Activated B cell treated with CpG ODN at 0.5 μM for 24 hours (primary cell): Measurements from ENCODE around the gene CNTNAP5. TPM values are rescaled to one million over a fixed set of nuclear protein-coding genes. Genes with fewer than 3 reads are reported as not detected.

Experiments
- ATAC-seq: fragments of 200-7000 bp; cut with Tn5 transposase; one replicate; pipeline ENCODE4 v1.10.0; 2021; ENCODE audit warnings: low read depth, mild to moderate bottlenecking, moderate library complexity
- CTCF ChIA-PET: fragments of 350-600 bp; sonication (Branson Sonifier 250); formaldehyde crosslinking; loops from one replicate; lab custom pipeline; 2021; ENCODE audit warnings: antibody characterized with exemption; lab: Charles Lee
- POLR2A ChIA-PET: fragments of 350-600 bp; sonication (Branson Sonifier 250); formaldehyde crosslinking; loops from one replicate; lab custom pipeline; 2021; ENCODE audit warnings: antibody characterized with exemption; lab: Charles Lee
- DNase-seq: peaks from one replicate; pipeline ENCODE4 v3.0.0; 2022
- H3K27ac Mint-ChIP-seq: one replicate; pipeline ENCODE4 v1.8.0; 2020; ENCODE audit warnings: mixed read lengths
- H3K27me3 Mint-ChIP-seq: one replicate; pipeline ENCODE4 v1.8.0; 2021; ENCODE audit warnings: mixed read lengths
- H3K36me3 Mint-ChIP-seq: one replicate; pipeline ENCODE4 v1.8.0; 2021; ENCODE audit warnings: low read depth, mixed read lengths
- H3K4me1 Mint-ChIP-seq: one replicate; pipeline ENCODE4 v1.8.0; 2021; ENCODE audit warnings: mixed read lengths
- H3K4me3 Mint-ChIP-seq: one replicate; pipeline ENCODE4 v1.8.0; 2020; ENCODE audit warnings: mild to moderate bottlenecking, mixed read lengths
- H3K9me3 Mint-ChIP-seq: one replicate; pipeline ENCODE4 v1.8.0; 2020; ENCODE audit warnings: mixed read lengths
- intact Hi-C: fragments of 100-400 bp; cut with micrococcal nuclease; formaldehyde crosslinking; loops from one replicate; pipeline ENCODE4 v1.15.1; 2024
- total RNA-seq: library from RNA; stranded (reverse); gene quantifications from 2 replicates; pipeline ENCODE4 v1.2.3, GENCODE V29; 2022
- TF ChIP-seq, protein P1 (sequence below): fragments of 200-600 bp; IDR thresholded peaks from one replicate; pipeline ENCODE4 v1.8.0; 2022; ENCODE audit warnings: antibody characterized with exemption, mild to moderate bottlenecking

CNTNAP5 gene
- total RNA-seq, 1 donor from 2014 or later: not detected

- ChIA-PET CTCF (no interaction called here), POLR2A (no interaction called here)
Observed at GRCh38 chr2:124678043-124678442, 653.0 kb downstream of the CNTNAP5 start.

GRCh38 chr2:124683536-124684428 is 658.7 kb downstream of the CNTNAP5 start:
- TF ChIP-seq, protein P1, sequence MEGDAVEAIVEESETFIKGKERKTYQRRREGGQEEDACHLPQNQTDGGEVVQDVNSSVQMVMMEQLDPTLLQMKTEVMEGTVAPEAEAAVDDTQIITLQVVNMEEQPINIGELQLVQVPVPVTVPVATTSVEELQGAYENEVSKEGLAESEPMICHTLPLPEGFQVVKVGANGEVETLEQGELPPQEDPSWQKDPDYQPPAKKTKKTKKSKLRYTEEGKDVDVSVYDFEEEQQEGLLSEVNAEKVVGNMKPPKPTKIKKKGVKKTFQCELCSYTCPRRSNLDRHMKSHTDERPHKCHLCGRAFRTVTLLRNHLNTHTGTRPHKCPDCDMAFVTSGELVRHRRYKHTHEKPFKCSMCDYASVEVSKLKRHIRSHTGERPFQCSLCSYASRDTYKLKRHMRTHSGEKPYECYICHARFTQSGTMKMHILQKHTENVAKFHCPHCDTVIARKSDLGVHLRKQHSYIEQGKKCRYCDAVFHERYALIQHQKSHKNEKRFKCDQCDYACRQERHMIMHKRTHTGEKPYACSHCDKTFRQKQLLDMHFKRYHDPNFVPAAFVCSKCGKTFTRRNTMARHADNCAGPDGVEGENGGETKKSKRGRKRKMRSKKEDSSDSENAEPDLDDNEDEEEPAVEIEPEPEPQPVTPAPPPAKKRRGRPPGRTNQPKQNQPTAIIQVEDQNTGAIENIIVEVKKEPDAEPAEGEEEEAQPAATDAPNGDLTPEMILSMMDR: no peak
- Mint-ChIP-seq H3K4me3 (no peak overlapping the region), H3K4me1 (no peaks in the 10 kb centered on the region), H3K36me3 (no peaks in the 10 kb centered on the region), H3K27ac (no peak overlapping the region), H3K9me3 (peaks cover 3% of the 10 kb centered on the region), H3K27me3 (no peaks in the 10 kb centered on the region)
- ChIA-PET POLR2A (no interaction called here), CTCF (no interaction called here)
- DNase-seq (no peak), ATAC-seq (no peak)
- intact Hi-C loops: no loop called here

More at GRCh38 chr2:124678043-124678442, 653.0 kb downstream of the CNTNAP5 start:
- ATAC-seq (no peak), DNase-seq (no peak)
- H3K4me3 Mint-ChIP-seq: no peak overlapping the region
- TF ChIP-seq, protein P1: no peak
- H3K4me1 Mint-ChIP-seq: no peaks in the 10 kb centered on the region
- H3K27ac Mint-ChIP-seq: no peak overlapping the region
- H3K27me3 Mint-ChIP-seq: no peaks in the 10 kb centered on the region
- intact Hi-C loops: no loop called here
- peaks cover 8% of the 10 kb centered on the region for H3K9me3 Mint-ChIP-seq
- no peaks in the 10 kb centered on the region for H3K36me3 Mint-ChIP-seq

- intact Hi-C loops: no loop called here
- CTCF ChIA-PET: no interaction called here
Observed at GRCh38 chr2:124689348-124689747, 664.3 kb downstream of the CNTNAP5 start.

GRCh38 chr2:124692216-124692615 is 667.1 kb downstream of the CNTNAP5 start:
- ChIA-PET CTCF (no interaction called here), POLR2A (no interaction called here)
- no peaks in the 10 kb centered on the region for H3K27me3 Mint-ChIP-seq
- intact Hi-C loops: no loop called here
- H3K36me3 Mint-ChIP-seq: no peaks in the 10 kb centered on the region
- ATAC-seq (no peak), DNase-seq (no peak)
- H3K4me3 Mint-ChIP-seq: no peak overlapping the region
- H3K9me3 Mint-ChIP-seq: peaks cover 9% of the 10 kb centered on the region
- H3K27ac Mint-ChIP-seq: no peak overlapping the region
- no peaks in the 10 kb centered on the region for H3K4me1 Mint-ChIP-seq
- TF ChIP-seq, protein P1: no peak

More at GRCh38 chr2:124689348-124689747, 664.3 kb downstream of the CNTNAP5 start:
- no peaks in the 10 kb centered on the region for H3K4me1 Mint-ChIP-seq
- no peaks in the 10 kb centered on the region for H3K27me3 Mint-ChIP-seq
- TF ChIP-seq, protein P1: no peak
- no peak overlapping the region for H3K4me3 Mint-ChIP-seq
- no peaks in the 10 kb centered on the region for H3K36me3 Mint-ChIP-seq
- POLR2A ChIA-PET: no interaction called here
- H3K27ac Mint-ChIP-seq: no peak overlapping the region
- DNase-seq: no peak
- ATAC-seq: no peak
- peaks cover 9% of the 10 kb centered on the region for H3K9me3 Mint-ChIP-seq

DNA sequence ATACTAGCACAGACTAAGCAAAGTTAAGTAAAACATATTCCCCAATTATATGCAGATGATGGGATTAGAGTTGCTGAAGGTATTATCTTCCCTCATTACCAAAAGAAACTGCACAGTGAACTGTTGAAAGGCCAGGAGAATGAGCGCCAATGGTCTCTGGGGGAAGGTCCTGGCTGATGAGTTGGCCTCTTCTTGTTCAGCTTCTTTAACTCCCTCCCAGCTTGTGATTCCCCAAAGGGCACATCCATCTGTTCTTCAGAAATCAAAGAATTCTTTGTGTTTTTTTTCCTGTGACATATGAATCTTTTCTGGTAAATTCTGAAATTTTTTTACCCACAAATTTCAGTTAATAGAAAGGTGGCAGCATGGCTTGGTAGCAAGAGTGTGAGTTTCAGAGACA is 667.6 kb downstream of the CNTNAP5 start:
- CTCF ChIA-PET: no interaction called here
- Mint-ChIP-seq H3K27ac (no peak overlapping the region), H3K9me3 (peaks cover 8% of the 10 kb centered on the region)

More for the DNA sequence above, 667.6 kb downstream of the CNTNAP5 start:
- Mint-ChIP-seq H3K27me3 (no peaks in the 10 kb centered on the region), H3K36me3 (no peaks in the 10 kb centered on the region), H3K4me1 (no peaks in the 10 kb centered on the region), H3K4me3 (no peak overlapping the region)
- ATAC-seq (no peak), DNase-seq (no peak)
- POLR2A ChIA-PET: no interaction called here
- intact Hi-C loops: no loop called here
- TF ChIP-seq, protein P1: no peak
